GM19099 (cell line): Measurements from ENCODE around the gene COBLL1.

Source experiments
- POLR2A ChIP-seq: IDR thresholded peaks from 3 replicates; pipeline ENCODE4 v1.6.1; 2011; ENCODE audit warnings: low read depth; ENCODE audit not compliant: insufficient read length; ENCODE audit errors: extremely low read depth

Gene COBLL1

DNA sequence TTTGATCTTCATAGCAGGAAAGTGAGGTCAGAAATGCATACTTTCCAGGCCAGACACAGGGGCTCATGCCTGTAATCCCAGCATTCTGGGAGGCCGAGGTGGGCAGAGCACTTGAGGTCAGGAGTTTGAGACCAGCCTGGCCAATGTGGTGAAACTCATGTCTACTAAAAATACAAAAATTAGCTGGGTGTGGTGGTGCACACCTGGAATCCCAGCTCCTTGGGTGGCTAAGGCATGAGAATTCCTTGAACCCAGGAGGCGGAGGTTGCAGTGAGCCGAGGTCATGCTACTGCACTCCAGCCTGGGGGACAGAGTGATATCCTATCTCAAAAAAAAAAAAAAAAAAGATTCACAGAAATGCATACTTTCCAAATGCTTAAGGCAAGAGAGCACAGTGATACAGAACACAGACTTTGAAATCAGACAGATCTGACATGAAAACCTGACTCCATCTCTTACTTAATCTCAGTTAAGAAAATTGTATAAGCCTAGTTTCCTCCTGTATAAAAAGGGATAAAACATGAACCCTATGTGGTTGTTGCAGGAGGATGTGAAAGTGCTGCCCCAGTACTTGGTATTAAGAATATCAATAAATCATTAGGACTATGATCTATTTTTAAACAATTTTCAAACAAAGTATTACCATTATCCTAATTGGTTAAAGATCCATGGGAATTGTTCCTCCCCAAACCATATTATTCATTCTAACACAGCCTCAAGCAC lies 26.4 kb downstream of the COBLL1 start:
- TF ChIP-seq POLR2A, result no peak

- TF ChIP-seq POLR2A, result no peak
Measured at GRCh38 chr2:164813535-164813934, 28.1 kb downstream of the COBLL1 start.

GRCh38 chr2:164812378-164812777 lies 29.2 kb downstream of the COBLL1 start:
- TF ChIP-seq POLR2A, result no peak

GRCh38 chr2:164811819-164812218 lies 29.8 kb downstream of the COBLL1 start:
- no peak for TF ChIP-seq POLR2A

DNA sequence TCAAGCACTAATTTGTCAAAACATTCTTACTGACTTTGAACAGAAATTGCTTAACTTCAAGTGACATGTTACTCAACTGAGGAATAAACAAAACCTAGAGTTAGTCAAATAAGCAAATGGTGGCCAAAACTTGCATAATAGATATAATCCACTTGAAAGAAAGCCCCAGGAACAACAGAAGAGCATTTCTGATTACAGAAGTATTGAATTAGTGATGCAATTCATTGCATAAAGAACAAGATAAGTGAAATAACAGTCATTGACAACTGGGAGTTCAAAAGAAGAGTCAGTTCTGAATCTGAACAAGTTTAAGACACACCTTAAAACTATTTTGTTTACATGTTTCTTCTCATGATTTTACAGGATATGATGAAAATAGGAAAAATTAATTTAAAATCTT lies 30.8 kb downstream of the COBLL1 start:
- TF ChIP-seq POLR2A, result no peak

- TF ChIP-seq POLR2A, result no peak
Measured at GRCh38 chr2:164808776-164809175, 32.8 kb downstream of the COBLL1 start.

DNA sequence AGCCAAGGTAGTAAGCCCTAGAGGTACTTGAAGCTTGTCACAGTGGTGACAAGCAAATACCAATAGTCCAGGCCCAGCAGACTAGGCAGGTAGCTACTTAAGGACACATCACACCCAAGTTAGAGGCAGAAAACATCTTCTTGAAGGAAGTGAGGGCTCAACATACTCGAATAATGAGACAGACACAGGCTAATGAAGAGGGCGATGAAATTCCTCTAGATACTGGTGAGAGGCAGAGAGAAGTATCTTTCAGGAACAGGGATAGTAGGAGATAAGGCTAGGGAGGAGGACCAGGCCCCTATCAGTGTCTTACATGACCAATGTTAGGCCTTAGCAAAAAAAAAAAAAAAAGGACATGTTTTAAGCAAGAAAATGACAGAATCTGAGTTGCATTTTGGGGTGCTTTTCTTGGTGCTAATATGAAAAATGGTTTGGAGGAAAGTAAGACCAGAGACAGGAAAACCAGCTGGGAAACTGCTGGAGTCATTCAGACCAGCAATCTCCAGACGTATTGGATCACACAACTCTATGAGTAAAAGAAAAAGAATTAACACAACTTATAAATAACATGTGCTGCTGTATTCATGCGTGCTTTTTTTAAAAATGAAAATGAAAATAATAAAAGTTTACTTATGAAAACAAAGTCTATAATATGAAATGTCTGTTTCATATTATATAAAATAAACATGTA lies 37.7 kb downstream of the COBLL1 start:
- TF ChIP-seq POLR2A, result no peak

- no peak for TF ChIP-seq POLR2A
Measured at GRCh38 chr2:164802095-164802707, 39.4 kb downstream of the COBLL1 start.

DNA sequence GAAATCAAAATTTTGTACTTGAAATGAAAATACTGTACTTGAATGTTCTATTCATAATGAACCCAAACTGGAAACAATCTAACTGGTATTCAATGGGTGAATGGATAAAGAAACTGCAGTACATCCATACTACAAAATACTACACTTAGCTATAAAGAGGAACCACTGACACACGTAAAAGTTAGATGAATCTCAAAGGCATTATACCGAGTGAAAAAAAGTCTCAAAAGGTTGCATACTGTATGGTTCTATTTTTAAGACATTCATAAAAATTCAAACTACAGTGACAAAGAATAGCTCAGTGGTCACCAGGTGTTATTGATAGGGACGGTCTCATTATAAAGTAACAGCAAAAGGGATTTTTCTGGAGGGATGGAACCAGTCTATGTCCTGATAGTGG lies 41.1 kb downstream of the COBLL1 start:
- no peak for TF ChIP-seq POLR2A

DNA sequence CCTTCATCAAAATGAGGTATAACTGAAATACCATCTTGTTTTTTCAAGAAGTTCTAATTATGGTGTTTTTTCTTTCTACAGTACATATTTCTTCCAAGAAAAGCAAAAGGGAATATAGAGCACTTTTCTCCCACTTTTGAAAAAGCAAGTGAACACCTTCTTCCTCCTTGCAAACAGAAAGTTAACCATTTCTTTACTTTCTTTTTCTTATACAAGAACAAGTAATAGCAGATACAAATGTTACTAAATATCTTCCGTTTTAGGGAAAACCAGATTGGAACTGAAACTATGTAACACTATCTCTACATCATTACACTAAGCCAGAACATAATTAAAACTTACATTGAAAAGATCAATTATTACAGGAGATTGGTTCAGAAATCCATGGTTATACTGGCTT lies 44.0 kb downstream of the COBLL1 start:
- TF ChIP-seq POLR2A, result no peak

DNA sequence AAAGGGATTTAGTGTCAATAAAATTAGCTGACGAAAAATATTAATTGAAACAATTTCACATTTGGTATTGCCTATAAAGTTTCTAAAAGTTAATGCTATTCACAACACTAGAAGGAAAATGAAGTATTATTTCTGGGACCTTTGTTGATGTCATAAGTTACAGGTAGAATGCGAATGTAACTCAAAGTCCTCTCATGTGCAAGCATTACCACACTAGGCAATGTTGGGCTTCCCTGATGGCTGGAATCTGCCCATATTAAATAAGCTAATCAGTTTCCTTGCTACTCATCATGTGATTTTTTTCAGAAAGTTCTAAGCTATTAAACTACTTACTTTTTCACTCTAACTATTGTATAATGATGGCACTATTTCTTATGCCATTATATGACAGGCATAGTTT lies 44.6 kb downstream of the COBLL1 start:
- TF ChIP-seq POLR2A, result no peak

- no peak for TF ChIP-seq POLR2A
Measured at GRCh38 chr2:164794432-164795231, 47.0 kb downstream of the COBLL1 start.

DNA sequence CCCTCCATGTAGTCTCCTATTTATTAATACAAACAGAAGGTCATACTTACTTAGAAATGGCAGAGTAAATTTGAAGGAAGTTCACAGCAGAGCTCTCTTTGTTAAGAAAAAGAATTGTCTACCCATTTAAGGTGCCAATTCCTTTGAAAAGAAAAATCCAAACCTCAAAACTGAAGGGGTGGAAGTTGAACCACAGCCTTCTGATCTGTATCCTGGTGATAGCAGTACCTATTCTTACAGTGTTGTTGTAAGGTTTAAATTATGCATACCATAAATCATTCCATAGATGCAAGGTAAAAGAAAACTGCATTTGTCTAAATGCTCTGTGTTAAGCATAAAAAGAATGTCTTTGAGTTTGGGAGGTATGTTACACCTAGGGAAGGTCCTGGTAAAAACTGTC lies 47.6 kb downstream of the COBLL1 start:
- no peak for TF ChIP-seq POLR2A

DNA sequence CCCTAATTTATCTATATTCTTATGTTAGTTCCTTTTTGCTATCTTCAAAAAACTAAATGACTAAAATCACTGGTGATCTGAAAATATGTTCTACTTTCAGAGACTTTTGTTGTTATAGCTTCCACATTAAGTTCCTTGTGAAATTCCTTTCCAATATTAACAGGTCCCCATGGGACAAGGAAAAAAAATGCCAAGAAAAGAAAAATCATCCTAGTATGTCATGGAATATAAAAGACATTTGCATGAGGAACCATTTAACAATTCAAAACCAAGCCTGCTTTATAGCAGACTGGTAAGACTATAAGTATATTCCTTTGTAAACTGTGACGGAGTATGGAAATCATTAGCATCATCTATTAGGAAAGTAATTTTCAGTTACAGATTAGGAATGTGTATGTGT lies 48.1 kb downstream of the COBLL1 start:
- TF ChIP-seq POLR2A, result no peak

- no peak for TF ChIP-seq POLR2A
Measured at GRCh38 chr2:164792316-164793170, 49.1 kb downstream of the COBLL1 start.

GRCh38 chr2:164789968-164790367 lies 51.7 kb downstream of the COBLL1 start:
- TF ChIP-seq POLR2A, result no peak
